GM19023 (cell line): ENCODE measurements around the gene TBX1.
"Not testable (repeated sequence)": the region's sequence is repeated elsewhere in the genome, so short reads cannot be mapped to it uniquely, and the experiment has no call there.

Source experiments
- ATAC-seq: cut with Tn5 transposase; IDR thresholded peaks from one replicate; pipeline ENCODE4 v1.9.1; 2021; ENCODE audit warnings: mild to moderate bottlenecking, moderate library complexity; ENCODE audit not compliant: unreplicated experiment

Gene TBX1

GRCh38 chr22:19779685-19780268 lies 19.2 kb downstream of the TBX1 start:
- ATAC-seq = no peak

- ATAC-seq = no peak
Observed at GRCh38 chr22:19782533-19782932, 22.0 kb downstream of the TBX1 start.

GRCh38 chr22:19783586-19784383 lies 23.2 kb downstream of the TBX1 start:
- no peak for ATAC-seq

GRCh38 chr22:19784384-19785175 lies 24.0 kb downstream of the TBX1 start:
- ATAC-seq = no peak

- no peak for ATAC-seq
Observed at GRCh38 chr22:19785461-19786263, 25.1 kb downstream of the TBX1 start.

GRCh38 chr22:19786264-19786585 lies 25.6 kb downstream of the TBX1 start:
- no peak for ATAC-seq

- no peak for ATAC-seq
Observed at GRCh38 chr22:19786959-19787848, 26.6 kb downstream of the TBX1 start.

GRCh38 chr22:19787849-19788141 lies 27.2 kb downstream of the TBX1 start:
- no peak for ATAC-seq

- ATAC-seq = no peak
Observed at GRCh38 chr22:19788661-19789225, 28.2 kb downstream of the TBX1 start.

- ATAC-seq = no peak
Observed at GRCh38 chr22:19789406-19789805, 28.8 kb downstream of the TBX1 start.

GRCh38 chr22:19789828-19790227 lies 29.2 kb downstream of the TBX1 start:
- ATAC-seq = no peak

GRCh38 chr22:19791243-19791642 lies 30.7 kb downstream of the TBX1 start:
- ATAC-seq = no peak

- no peak for ATAC-seq
Observed at GRCh38 chr22:19791894-19792293, 31.3 kb downstream of the TBX1 start.

- ATAC-seq = not testable (repeated sequence)
Observed at GRCh38 chr22:19792383-19792896, 31.9 kb downstream of the TBX1 start.

GRCh38 chr22:19793161-19793560 lies 32.6 kb downstream of the TBX1 start:
- no peak for ATAC-seq

- no peak for ATAC-seq
Observed at GRCh38 chr22:19793661-19794310, 33.2 kb downstream of the TBX1 start.

- no peak for ATAC-seq
Observed at GRCh38 chr22:19795617-19796008, 35.0 kb downstream of the TBX1 start.

GRCh38 chr22:19796160-19796559 lies 35.6 kb downstream of the TBX1 start:
- no peak for ATAC-seq
